SK-N-SH treated with all-trans-retinoic acid at 6 μM for 48 hours (cell line): Measurements from ENCODE around the gene ADAMTS10.

Experiments
- ATAC-seq: fragments of 200-7000 bp; cut with Tn5 transposase; 3 replicates; pipeline ENCODE4 v1.9.1; 2020; ENCODE audit warnings: mild to moderate bottlenecking, moderate library complexity
- ARNTL ChIP-seq: fragments of 450-650 bp; formaldehyde crosslinking; IDR thresholded peaks from 2 replicates; pipeline ENCODE4 v1.5.0; 2020; ENCODE audit warnings: low read depth, mild to moderate bottlenecking, moderate library complexity, borderline replicate concordance
- BACH2 ChIP-seq: fragments of 250-450 bp; sonication (Bioruptor Pico); IDR thresholded peaks from 2 replicates; pipeline ENCODE4 v1.9.0; 2021; ENCODE audit warnings: mild to moderate bottlenecking, borderline replicate concordance
- CSDC2 ChIP-seq: fragments of 250-450 bp; sonication (Bioruptor Pico); IDR thresholded peaks from 2 replicates; pipeline ENCODE4 v1.5.0; 2020; ENCODE audit warnings: mild to moderate bottlenecking, moderate library complexity
- CSRNP3 ChIP-seq: fragments of 250-450 bp; sonication (Bioruptor Pico); IDR thresholded peaks from 2 replicates; pipeline ENCODE4 v1.5.1; 2021; ENCODE audit warnings: mild to moderate bottlenecking, moderate library complexity
- ESRRG ChIP-seq: fragments of 250-450 bp; sonication (Bioruptor Pico); IDR thresholded peaks from 2 replicates; pipeline ENCODE4 v1.6.1; 2021; ENCODE audit warnings: mild to moderate bottlenecking
- GLIS3 ChIP-seq: fragments of 250-450 bp; sonication (Bioruptor Pico); IDR thresholded peaks from 2 replicates; pipeline ENCODE4 v1.5.0; 2020; ENCODE audit warnings: mild to moderate bottlenecking, moderate library complexity
- ISL1 ChIP-seq: fragments of 250-450 bp; sonication (Bioruptor Pico); IDR thresholded peaks from 2 replicates; pipeline ENCODE4 v2.1.2; 2022; ENCODE audit warnings: mild to moderate bottlenecking, moderate library complexity
- OSR1 ChIP-seq: fragments of 250-450 bp; sonication (Bioruptor Pico); IDR thresholded peaks from 2 replicates; pipeline ENCODE4 v1.8.0; 2022; ENCODE audit warnings: moderate library complexity, mild to moderate bottlenecking, inconsistent platforms
- PPARA ChIP-seq: fragments of 250-450 bp; sonication (Bioruptor Pico); IDR thresholded peaks from 2 replicates; pipeline ENCODE4 v1.5.0; 2020; ENCODE audit warnings: mild to moderate bottlenecking, borderline replicate concordance
- RARB ChIP-seq: fragments of 250-450 bp; sonication (Bioruptor Pico); IDR thresholded peaks from 2 replicates; pipeline ENCODE4 v1.8.0; 2021; ENCODE audit warnings: mild to moderate bottlenecking, moderate library complexity
- SNAI2 ChIP-seq: fragments of 250-450 bp; sonication (Bioruptor Pico); IDR thresholded peaks from 2 replicates; pipeline ENCODE4 v1.5.0; 2020; ENCODE audit warnings: mild to moderate bottlenecking, moderate library complexity
- TCF4 ChIP-seq: fragments of 250-450 bp; sonication (Bioruptor Pico); IDR thresholded peaks from 2 replicates; pipeline ENCODE4 v1.8.0; 2021; ENCODE audit warnings: mild to moderate bottlenecking, moderate library complexity, borderline replicate concordance
- TOX ChIP-seq: fragments of 250-450 bp; sonication (Bioruptor Pico); IDR thresholded peaks from 2 replicates; pipeline ENCODE4 v1.8.0; 2021; ENCODE audit warnings: mild to moderate bottlenecking, moderate library complexity, borderline replicate concordance
- ZC3H10 ChIP-seq: fragments of 250-450 bp; sonication (Bioruptor Pico); IDR thresholded peaks from 2 replicates; pipeline ENCODE4 v1.5.1; 2021; ENCODE audit warnings: mild to moderate bottlenecking, moderate library complexity
- ZFP3 ChIP-seq: fragments of 250-450 bp; sonication (Bioruptor Pico); IDR thresholded peaks from 2 replicates; pipeline ENCODE4 v1.5.0; 2020; ENCODE audit warnings: mild to moderate bottlenecking, moderate library complexity
- ZFP30 ChIP-seq: fragments of 450-650 bp; formaldehyde crosslinking; IDR thresholded peaks from 2 replicates; pipeline ENCODE4 v1.5.0; 2022; ENCODE audit warnings: mild to moderate bottlenecking, moderate library complexity
- ZNF565 ChIP-seq: fragments of 450-650 bp; formaldehyde crosslinking; conservative IDR thresholded peaks from 2 replicates; pipeline ENCODE4 v1.5.0; 2020; ENCODE audit warnings: low read depth, mild to moderate bottlenecking, moderate library complexity
- ZNF70 ChIP-seq: fragments of 450-650 bp; formaldehyde crosslinking; IDR thresholded peaks from 2 replicates; pipeline ENCODE4 v1.5.0; 2020; ENCODE audit warnings: mild to moderate bottlenecking, moderate library complexity
- ZNF8 ChIP-seq: fragments of 450-650 bp; formaldehyde crosslinking; IDR thresholded peaks from 2 replicates; pipeline ENCODE4 v1.5.0; 2020; ENCODE audit warnings: mild to moderate bottlenecking, moderate library complexity
- TF ChIP-seq, protein P1 (sequence below): fragments of 250-450 bp; sonication (Bioruptor Pico); IDR thresholded peaks from 2 replicates; pipeline ENCODE4 v1.8.0; 2021; ENCODE audit warnings: low read depth, mild to moderate bottlenecking, moderate library complexity, borderline replicate concordance
- TF ChIP-seq, protein P2 (sequence below): fragments of 250-450 bp; sonication (Bioruptor Pico); IDR thresholded peaks from 2 replicates; pipeline ENCODE4 v1.8.0; 2020; ENCODE audit warnings: mild to moderate bottlenecking, moderate library complexity, borderline replicate concordance
- TF ChIP-seq, protein P3 (sequence below): fragments of 250-450 bp; sonication (Bioruptor Pico); IDR thresholded peaks from 2 replicates; pipeline ENCODE4 v1.5.0; 2020; ENCODE audit warnings: mild to moderate bottlenecking, moderate library complexity

The ADAMTS10 gene

DNA sequence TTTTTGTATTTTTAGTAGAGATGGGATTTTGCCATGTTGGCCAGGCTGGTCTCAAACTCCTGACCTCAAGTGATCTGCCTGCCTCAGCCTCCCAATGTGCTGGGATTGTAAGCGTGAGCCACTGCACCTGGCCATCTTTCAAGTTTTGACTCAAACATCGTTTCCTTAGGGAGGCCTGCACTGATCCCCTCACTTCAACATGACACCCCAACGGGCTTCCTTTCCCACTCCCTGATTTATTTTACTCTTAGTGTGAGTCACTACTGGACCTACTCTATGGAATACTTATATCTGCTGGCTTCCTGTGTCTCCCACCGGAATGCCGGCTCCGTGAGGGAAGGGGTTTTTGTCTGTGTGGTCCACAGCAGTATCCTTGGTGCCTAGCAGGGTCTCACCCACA lies 4.5 kb upstream of the ADAMTS10 start:
- TF ChIP-seq ESRRG (CRISPR knock-in tag) = no peak
- no peak for TF ChIP-seq ZFP3 (CRISPR knock-in tag)
- no peak for TF ChIP-seq BACH2 (CRISPR knock-in tag)
- TF ChIP-seq CSDC2 (CRISPR knock-in tag) = no peak
- no peak for TF ChIP-seq ARNTL
- TF ChIP-seq ZNF70 (CRISPR knock-in tag) = no peak
- no peak for TF ChIP-seq OSR1 (CRISPR knock-in tag)
- no peak for TF ChIP-seq ISL1 (CRISPR knock-in tag)
- TF ChIP-seq, protein P1, sequence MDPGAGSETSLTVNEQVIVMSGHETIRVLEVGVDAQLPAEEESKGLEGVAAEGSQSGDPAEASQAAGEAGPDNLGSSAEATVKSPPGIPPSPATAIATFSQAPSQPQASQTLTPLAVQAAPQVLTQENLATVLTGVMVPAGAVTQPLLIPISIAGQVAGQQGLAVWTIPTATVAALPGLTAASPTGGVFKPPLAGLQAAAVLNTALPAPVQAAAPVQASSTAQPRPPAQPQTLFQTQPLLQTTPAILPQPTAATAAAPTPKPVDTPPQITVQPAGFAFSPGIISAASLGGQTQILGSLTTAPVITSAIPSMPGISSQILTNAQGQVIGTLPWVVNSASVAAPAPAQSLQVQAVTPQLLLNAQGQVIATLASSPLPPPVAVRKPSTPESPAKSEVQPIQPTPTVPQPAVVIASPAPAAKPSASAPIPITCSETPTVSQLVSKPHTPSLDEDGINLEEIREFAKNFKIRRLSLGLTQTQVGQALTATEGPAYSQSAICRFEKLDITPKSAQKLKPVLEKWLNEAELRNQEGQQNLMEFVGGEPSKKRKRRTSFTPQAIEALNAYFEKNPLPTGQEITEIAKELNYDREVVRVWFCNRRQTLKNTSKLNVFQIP (CRISPR knock-in tag) = no peak
- TF ChIP-seq ZNF565 (CRISPR knock-in tag) = no peak
- TF ChIP-seq TCF4 (CRISPR knock-in tag) = no peak
- TF ChIP-seq ZNF8 (CRISPR knock-in tag) = no peak
- TF ChIP-seq ZFP30 (CRISPR knock-in tag) = no peak
- TF ChIP-seq GLIS3 (CRISPR knock-in tag) = no peak
- no peak for TF ChIP-seq CSRNP3
- no peak for TF ChIP-seq SNAI2 (CRISPR knock-in tag)
- no peak for TF ChIP-seq ZC3H10 (CRISPR knock-in tag)
- TF ChIP-seq, protein P2, sequence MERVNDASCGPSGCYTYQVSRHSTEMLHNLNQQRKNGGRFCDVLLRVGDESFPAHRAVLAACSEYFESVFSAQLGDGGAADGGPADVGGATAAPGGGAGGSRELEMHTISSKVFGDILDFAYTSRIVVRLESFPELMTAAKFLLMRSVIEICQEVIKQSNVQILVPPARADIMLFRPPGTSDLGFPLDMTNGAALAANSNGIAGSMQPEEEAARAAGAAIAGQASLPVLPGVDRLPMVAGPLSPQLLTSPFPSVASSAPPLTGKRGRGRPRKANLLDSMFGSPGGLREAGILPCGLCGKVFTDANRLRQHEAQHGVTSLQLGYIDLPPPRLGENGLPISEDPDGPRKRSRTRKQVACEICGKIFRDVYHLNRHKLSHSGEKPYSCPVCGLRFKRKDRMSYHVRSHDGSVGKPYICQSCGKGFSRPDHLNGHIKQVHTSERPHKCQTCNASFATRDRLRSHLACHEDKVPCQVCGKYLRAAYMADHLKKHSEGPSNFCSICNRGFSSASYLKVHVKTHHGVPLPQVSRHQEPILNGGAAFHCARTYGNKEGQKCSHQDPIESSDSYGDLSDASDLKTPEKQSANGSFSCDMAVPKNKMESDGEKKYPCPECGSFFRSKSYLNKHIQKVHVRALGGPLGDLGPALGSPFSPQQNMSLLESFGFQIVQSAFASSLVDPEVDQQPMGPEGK = no peak
- TF ChIP-seq TOX (CRISPR knock-in tag) = no peak
- TF ChIP-seq, all 23 proteins: peak for 0
- peak; percentile 8; the same call in 1 of the 3 replicates for ATAC-seq

- TF ChIP-seq ISL1 (CRISPR knock-in tag) (no peak), ZFP30 (CRISPR knock-in tag) (no peak), ESRRG (CRISPR knock-in tag) (no peak), ZC3H10 (CRISPR knock-in tag) (no peak), RARB (CRISPR knock-in tag) (no peak), PPARA (CRISPR knock-in tag) (no peak), ZFP3 (CRISPR knock-in tag) (no peak), ZNF8 (CRISPR knock-in tag) (no peak), ARNTL (no peak), ZNF565 (CRISPR knock-in tag) (no peak), SNAI2 (CRISPR knock-in tag) (no peak), OSR1 (CRISPR knock-in tag) (no peak), BACH2 (CRISPR knock-in tag) (no peak)
- TF ChIP-seq, protein P3, sequence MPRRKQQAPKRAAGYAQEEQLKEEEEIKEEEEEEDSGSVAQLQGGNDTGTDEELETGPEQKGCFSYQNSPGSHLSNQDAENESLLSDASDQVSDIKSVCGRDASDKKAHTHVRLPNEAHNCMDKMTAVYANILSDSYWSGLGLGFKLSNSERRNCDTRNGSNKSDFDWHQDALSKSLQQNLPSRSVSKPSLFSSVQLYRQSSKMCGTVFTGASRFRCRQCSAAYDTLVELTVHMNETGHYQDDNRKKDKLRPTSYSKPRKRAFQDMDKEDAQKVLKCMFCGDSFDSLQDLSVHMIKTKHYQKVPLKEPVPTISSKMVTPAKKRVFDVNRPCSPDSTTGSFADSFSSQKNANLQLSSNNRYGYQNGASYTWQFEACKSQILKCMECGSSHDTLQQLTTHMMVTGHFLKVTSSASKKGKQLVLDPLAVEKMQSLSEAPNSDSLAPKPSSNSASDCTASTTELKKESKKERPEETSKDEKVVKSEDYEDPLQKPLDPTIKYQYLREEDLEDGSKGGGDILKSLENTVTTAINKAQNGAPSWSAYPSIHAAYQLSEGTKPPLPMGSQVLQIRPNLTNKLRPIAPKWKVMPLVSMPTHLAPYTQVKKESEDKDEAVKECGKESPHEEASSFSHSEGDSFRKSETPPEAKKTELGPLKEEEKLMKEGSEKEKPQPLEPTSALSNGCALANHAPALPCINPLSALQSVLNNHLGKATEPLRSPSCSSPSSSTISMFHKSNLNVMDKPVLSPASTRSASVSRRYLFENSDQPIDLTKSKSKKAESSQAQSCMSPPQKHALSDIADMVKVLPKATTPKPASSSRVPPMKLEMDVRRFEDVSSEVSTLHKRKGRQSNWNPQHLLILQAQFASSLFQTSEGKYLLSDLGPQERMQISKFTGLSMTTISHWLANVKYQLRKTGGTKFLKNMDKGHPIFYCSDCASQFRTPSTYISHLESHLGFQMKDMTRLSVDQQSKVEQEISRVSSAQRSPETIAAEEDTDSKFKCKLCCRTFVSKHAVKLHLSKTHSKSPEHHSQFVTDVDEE = no peak
- TF ChIP-seq, protein P1 (CRISPR knock-in tag) = no peak
- TF ChIP-seq, protein P2 = no peak
- ATAC-seq = no peak
Measured at GRCh38 chr19:8614455-8614854, 3.9 kb upstream of the ADAMTS10 start.
